Measurements from ENCODE around the gene ZNF616. TPM values are rescaled to one million over a fixed set of nuclear protein-coding genes. Genes with fewer than 3 reads are reported as not detected.

The ZNF616 gene
- total and polyA plus RNA-seq, 2 donors (not counting 1 experiment from before 2014, with no cell fraction given), result 6.8 to 12.4 TPM

DNA sequence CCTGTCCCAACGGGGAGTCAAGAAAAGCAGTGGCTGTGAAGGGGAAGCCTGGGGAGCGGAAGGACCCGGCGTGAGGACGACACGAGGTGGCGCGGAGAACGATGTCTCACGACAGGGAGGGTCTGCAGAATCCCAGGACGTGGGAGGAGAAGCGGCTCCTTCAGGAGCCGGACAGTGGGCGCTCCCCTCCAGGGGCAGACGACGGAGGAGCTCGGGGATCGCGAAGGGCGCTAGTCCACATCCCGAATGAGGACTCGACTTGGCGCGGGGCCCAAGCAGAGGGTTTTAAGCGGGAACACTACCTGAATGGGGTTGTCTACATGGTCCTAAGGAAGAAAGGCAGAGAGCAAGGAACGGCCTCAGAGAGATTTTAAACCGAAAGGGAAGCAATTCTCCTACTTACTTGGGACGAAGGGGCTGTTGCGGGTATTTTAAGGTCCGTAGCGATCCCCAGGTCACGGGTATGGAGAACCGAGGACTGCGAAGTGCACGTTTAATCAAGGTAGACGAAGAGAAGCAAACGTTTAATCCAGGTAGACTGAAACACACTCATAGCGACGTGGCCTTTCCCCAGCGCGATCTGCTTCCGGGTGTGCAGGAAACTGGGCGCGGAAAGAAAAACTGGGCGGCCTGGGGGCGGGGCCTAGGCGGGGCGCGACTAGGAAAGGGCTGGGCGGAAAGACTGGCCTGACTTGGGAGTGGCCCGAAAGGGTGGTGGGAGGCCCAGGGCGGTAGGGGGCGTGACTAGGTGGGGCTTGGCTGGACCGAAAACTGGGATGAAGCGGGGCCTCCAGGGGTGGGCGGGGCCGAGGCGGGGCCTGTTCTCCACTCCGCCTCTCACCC, 44.3 kb downstream of the ZNF616 start, which contains the start of gene ZNF841:
Gene ZNF841 (minus strand): TSS at position 594 of the 843 bp plus-strand sequence. CDS start 10,964 bp downstream, outside the sequence.
- Histone ChIP-seq H3K4me3 (replicated peaks in 1 of 4; ENCODE audit: control extremely low read depth in 1 of 4, insufficient read depth in 1 of 4, low read depth in 3 of 4, low read length in 4 of 4) (peak within 1 kb of the TSS; percentile 83 to 99 (median 91)), H3K9ac (ENCODE audit: insufficient read depth, low read length) (peak within 1 kb of the TSS; percentile 64), H4K20me1 (ENCODE audit: control insufficient read depth, extremely low read depth, insufficient read depth, low read length) (no peaks in the 10 kb centered on the region), H3K79me2 (ENCODE audit: control insufficient read depth, insufficient read depth, low read length) (peaks cover 29% of the 10 kb centered on the region), H3K9me3 (ENCODE audit: control insufficient read depth, insufficient read depth, low read depth, low read length) (no peaks in the 10 kb centered on the region), H3K4me2 (ENCODE audit: extremely low read depth, insufficient read depth, low read length) (peak within 1 kb of the TSS; percentile 88), H3K27ac (ENCODE audit: insufficient read depth, low read length) (peak within 1 kb of the TSS; percentile 83), H3K27me3 (ENCODE audit: control insufficient read depth, insufficient read depth, low read length) (no peaks in the 10 kb centered on the region), H3K36me3 (ENCODE audit: control insufficient read depth, insufficient read depth, low read length) (no peaks in the 10 kb centered on the region), H2AFZ (ENCODE audit: low read length) (peak within 1 kb of the TSS; percentile 58), H3K4me1 (ENCODE audit: control insufficient read depth, extremely low read depth, insufficient read depth, low read length) (no peaks in the 10 kb centered on the region)
- DNase-seq (ENCODE audit: low read depth in 2 of 2), result peak; percentile 93 to 95
- TF ChIP-seq EZH2 (IDR thresholded peaks at IDR 0.05; ENCODE audit: low read length, missing control alignments) (no peak), CTCF (conservative IDR thresholded peaks at IDR 0.05 in 1 of 2, IDR thresholded peaks at IDR 0.05 in 1 of 2; ENCODE audit: low read depth in 1 of 2, low read length in 2 of 2) (no peak)

- no peak for DNase-seq (ENCODE audit: low read depth in 2 of 2)
- no peak for TF ChIP-seq CTCF (conservative IDR thresholded peaks at IDR 0.05 in 1 of 2, IDR thresholded peaks at IDR 0.05 in 1 of 2; ENCODE audit: low read depth in 1 of 2, low read length in 2 of 2)
- peaks cover 35% of the 10 kb centered on the region for H3K79me2 ChIP-seq (ENCODE audit: control insufficient read depth, insufficient read depth, low read length)
These were observed 45.1 kb downstream of the ZNF616 start for GRCh38 chr19:52094526-52095130.

DNA sequence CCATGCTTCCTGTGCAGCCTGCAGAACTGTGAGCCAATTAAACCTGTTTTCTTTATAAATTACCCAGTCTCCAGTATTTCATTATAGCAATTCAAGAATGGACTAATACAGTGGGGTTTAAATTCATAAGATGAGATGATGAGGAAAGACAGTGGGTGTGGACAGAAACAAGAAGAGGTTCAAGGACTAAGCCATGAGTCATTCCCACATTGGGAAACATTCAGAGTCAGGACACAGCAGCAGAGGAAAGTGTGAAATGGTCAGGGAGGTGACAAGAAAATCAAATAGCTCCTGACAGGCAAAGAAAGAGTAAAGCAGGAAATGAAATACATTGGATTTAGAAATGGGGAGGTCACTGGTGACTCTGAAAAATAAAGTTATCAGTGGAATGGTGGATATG, 53.3 kb downstream of the ZNF616 start:
- H3K79me2 ChIP-seq (ENCODE audit: control insufficient read depth, insufficient read depth, low read length), result peaks cover 9% of the 10 kb centered on the region
- H3K4me3 ChIP-seq (replicated peaks in 1 of 4; ENCODE audit: control extremely low read depth in 1 of 4, insufficient read depth in 1 of 4, low read depth in 3 of 4, low read length in 4 of 4), result no peak overlapping the region
- TF ChIP-seq CTCF (conservative IDR thresholded peaks at IDR 0.05 in 1 of 2, IDR thresholded peaks at IDR 0.05 in 1 of 2; ENCODE audit: low read depth in 1 of 2, low read length in 2 of 2) (no peak), EZH2 (IDR thresholded peaks at IDR 0.05; ENCODE audit: low read length, missing control alignments) (no peak)
- no peak overlapping the region for H3K4me2 ChIP-seq (ENCODE audit: extremely low read depth, insufficient read depth, low read length)
- H3K27ac ChIP-seq (ENCODE audit: insufficient read depth, low read length), result no peak overlapping the region
- peak; percentile 23 to 70 for DNase-seq (ENCODE audit: low read depth in 2 of 2)
- H3K9me3 ChIP-seq (ENCODE audit: control insufficient read depth, insufficient read depth, low read depth, low read length), result no peaks in the 10 kb centered on the region
- H3K27me3 ChIP-seq (ENCODE audit: control insufficient read depth, insufficient read depth, low read length), result no peaks in the 10 kb centered on the region
- no peak overlapping the region for H3K9ac ChIP-seq (ENCODE audit: insufficient read depth, low read length)
- no peak overlapping the region for H2AFZ ChIP-seq (ENCODE audit: low read length)
- no peaks in the 10 kb centered on the region for H4K20me1 ChIP-seq (ENCODE audit: control insufficient read depth, extremely low read depth, insufficient read depth, low read length)
- peaks cover 8% of the 10 kb centered on the region for H3K36me3 ChIP-seq (ENCODE audit: control insufficient read depth, insufficient read depth, low read length)
- no peaks in the 10 kb centered on the region for H3K4me1 ChIP-seq (ENCODE audit: control insufficient read depth, extremely low read depth, insufficient read depth, low read length)

More at GRCh38 chr19:52094526-52095130, 45.1 kb downstream of the ZNF616 start:
- Histone ChIP-seq H3K9ac (ENCODE audit: insufficient read depth, low read length) (peak overlapping the region; percentile 64), H3K27ac (ENCODE audit: insufficient read depth, low read length) (peak overlapping the region; percentile 83), H3K27me3 (ENCODE audit: control insufficient read depth, insufficient read depth, low read length) (no peaks in the 10 kb centered on the region), H3K9me3 (ENCODE audit: control insufficient read depth, insufficient read depth, low read depth, low read length) (no peaks in the 10 kb centered on the region), H3K4me3 (replicated peaks in 1 of 4; ENCODE audit: control extremely low read depth in 1 of 4, insufficient read depth in 1 of 4, low read depth in 3 of 4, low read length in 4 of 4) (peak overlapping the region; percentile 83 to 99 (median 91)), H3K4me1 (ENCODE audit: control insufficient read depth, extremely low read depth, insufficient read depth, low read length) (no peaks in the 10 kb centered on the region), H3K36me3 (ENCODE audit: control insufficient read depth, insufficient read depth, low read length) (peaks cover 2% of the 10 kb centered on the region), H4K20me1 (ENCODE audit: control insufficient read depth, extremely low read depth, insufficient read depth, low read length) (no peaks in the 10 kb centered on the region), H2AFZ (ENCODE audit: low read length) (no peak overlapping the region), H3K4me2 (ENCODE audit: extremely low read depth, insufficient read depth, low read length) (peak overlapping the region; percentile 88)

Measured in fibroblast of lung (primary cell).